Adipocyte (in vitro differentiated cells): Measurements from ENCODE around the gene CYLC2.

ENCODE experiments used
- DNase-seq: peaks from one replicate; pipeline ENCODE4 v3.0.0-alpha.2; 2015; ENCODE audit warnings: low read depth
- H3K27me3 ChIP-seq: replicated peaks from 2 replicates; pipeline ENCODE4 v1.7.0; 2013; ENCODE audit warnings: mild to moderate bottlenecking, low read length, moderate library complexity; ENCODE audit not compliant: control insufficient read depth, insufficient read depth
- H3K36me3 ChIP-seq: 2 replicates; pipeline ENCODE4 v1.7.0; 2013; ENCODE audit warnings: low read length, mild to moderate bottlenecking, moderate library complexity; ENCODE audit not compliant: control insufficient read depth, insufficient read depth, severe bottlenecking
- H3K4me1 ChIP-seq: 2 replicates; pipeline ENCODE4 v1.7.0; 2013; ENCODE audit warnings: mild to moderate bottlenecking, low read length, moderate library complexity; ENCODE audit not compliant: control insufficient read depth, insufficient read depth
- H3K4me3 ChIP-seq: 2 replicates; pipeline ENCODE4 v1.7.0; 2013; ENCODE audit warnings: mild to moderate bottlenecking, low read length, moderate library complexity
- H3K9ac ChIP-seq: 2 replicates; pipeline ENCODE4 v1.7.0; 2013; ENCODE audit warnings: mild to moderate bottlenecking, low read length, moderate library complexity
- H3K9me3 ChIP-seq: 2 replicates; pipeline ENCODE4 v1.7.0; 2013; ENCODE audit warnings: mild to moderate bottlenecking, low read length, moderate library complexity; ENCODE audit not compliant: control insufficient read depth

CYLC2 gene, protein sequence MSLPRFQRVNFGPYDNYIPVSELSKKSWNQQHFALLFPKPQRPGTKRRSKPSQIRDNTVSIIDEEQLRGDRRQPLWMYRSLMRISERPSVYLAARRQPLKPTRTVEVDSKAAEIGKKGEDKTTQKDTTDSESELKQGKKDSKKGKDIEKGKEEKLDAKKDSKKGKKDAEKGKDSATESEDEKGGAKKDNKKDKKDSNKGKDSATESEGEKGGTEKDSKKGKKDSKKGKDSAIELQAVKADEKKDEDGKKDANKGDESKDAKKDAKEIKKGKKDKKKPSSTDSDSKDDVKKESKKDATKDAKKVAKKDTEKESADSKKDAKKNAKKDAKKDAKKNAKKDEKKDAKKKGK

DNA sequence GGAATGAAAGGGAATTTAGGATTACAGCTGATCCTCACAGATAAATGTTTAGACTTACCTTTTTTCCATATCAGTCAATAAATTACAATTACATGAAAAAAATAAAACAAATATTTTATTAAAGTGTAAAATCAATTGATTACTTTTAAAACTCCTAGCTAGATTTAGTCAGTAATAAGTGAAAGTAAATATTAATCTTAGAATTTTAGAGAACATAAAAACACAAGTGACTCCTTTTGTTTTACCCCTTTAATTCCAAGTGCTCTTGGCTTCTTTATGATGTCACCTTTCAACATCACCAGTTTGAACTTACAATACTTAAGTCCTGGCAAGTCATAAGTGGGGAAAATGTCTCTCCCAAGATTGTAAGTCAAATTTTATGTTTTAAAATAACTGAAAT lies at the start of gene CYLC2:
CYLC2 (plus strand) TSS at position 301 of the 400 bp plus-strand sequence; CDS start at position 349, 48 bp downstream.
- Histone ChIP-seq H3K27me3 (no peaks in the 10 kb centered on the region), H3K4me3 (no peak within 1 kb of the TSS), H3K9me3 (no peaks in the 10 kb centered on the region), H3K9ac (no peak within 1 kb of the TSS), H3K4me1 (no peaks in the 10 kb centered on the region), H3K36me3 (no peaks in the 10 kb centered on the region)
- DNase-seq = no peak

DNA sequence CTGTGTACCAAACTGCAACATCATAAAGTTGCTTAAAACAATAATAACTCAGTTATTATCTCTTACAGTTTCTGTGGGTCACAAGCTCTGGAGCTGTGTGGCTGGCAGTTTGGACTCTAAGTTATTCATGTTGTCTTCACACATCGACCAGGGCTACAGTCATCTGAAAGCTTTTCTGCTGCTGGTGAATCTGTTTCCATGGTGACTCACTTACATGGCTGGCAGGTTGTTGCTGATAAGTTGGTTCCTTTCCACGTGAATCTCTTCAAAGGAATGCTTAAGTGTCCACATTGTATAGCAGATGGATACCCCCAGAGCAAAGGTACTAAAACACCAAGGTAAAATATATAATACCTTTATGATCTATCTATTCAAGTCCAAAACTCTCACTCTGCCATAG lies 44.8 kb upstream of the CYLC2 start:
- Histone ChIP-seq H3K9me3 (no peaks in the 10 kb centered on the region), H3K4me1 (no peaks in the 10 kb centered on the region), H3K36me3 (no peaks in the 10 kb centered on the region), H3K9ac (no peak overlapping the region), H3K4me3 (no peak overlapping the region), H3K27me3 (no peaks in the 10 kb centered on the region)
- no peak for DNase-seq

DNA sequence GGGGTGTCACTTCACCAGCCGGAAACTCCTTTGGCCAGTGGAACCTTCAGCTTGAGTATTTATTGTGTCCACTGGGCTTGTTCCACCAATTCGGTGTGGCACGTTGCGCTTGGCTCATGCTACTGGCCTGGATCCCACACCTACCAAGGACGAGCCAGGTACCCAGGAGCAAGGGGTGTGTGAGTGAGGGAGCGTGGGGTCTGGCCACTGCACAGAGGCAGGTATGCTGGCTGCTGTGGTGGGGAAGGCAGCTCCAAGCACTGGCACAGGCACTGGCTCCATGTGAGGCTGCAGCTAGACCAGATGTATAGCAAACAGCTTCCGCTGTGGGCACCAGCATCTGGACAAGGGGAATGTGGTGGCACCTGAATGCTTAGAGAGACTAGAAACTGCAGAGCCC lies 28.1 kb upstream of the CYLC2 start:
- H3K36me3 ChIP-seq = no peaks in the 10 kb centered on the region
- peaks cover 12% of the 10 kb centered on the region for H3K9me3 ChIP-seq
- DNase-seq = no peak
- no peak overlapping the region for H3K9ac ChIP-seq
- H3K4me1 ChIP-seq = no peaks in the 10 kb centered on the region
- H3K4me3 ChIP-seq = no peak overlapping the region
- H3K27me3 ChIP-seq = no peaks in the 10 kb centered on the region

DNA sequence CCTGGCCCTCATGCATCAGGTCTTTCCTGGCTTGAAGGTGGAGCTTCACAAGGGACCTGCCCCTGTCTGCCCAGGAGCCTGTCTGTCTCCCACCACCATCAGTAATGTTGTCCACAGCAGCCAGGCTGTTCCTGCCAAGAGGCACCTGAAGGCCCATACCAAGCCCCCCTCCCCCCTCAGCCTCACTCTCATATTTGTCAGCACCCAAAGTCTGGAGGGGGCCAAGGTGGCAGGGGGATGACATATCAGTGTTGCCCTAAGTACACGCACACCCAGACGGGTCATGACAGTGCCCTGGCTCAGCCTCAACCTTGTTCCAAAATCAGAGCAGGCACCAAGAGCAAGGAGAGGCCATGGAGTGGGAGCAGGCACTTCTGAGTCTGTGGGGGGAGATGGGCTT lies 27.2 kb upstream of the CYLC2 start:
- Histone ChIP-seq H3K9me3 (peaks cover 12% of the 10 kb centered on the region), H3K4me1 (no peaks in the 10 kb centered on the region)

DNA sequence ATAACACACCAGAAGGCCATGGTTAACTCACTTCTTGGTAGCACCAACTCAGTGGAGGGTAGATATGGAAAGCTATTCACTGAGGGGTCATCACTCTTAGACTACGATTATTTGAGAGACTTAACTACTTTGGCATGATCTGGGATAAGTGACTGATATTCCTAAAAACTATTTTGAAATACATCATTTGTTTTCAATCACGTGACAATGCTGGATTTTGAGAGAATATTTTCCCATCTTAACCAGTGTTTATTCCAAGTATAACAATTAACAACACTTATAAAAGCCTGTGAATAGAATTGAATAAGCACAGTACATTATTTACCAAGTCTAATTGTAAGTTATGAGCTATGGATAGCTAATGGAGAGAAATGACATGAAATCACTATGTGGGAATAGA lies 22.4 kb upstream of the CYLC2 start:
- Histone ChIP-seq H3K9ac (no peak overlapping the region), H3K36me3 (no peaks in the 10 kb centered on the region), H3K4me3 (no peak overlapping the region), H3K27me3 (no peaks in the 10 kb centered on the region), H3K9me3 (peaks cover 15% of the 10 kb centered on the region), H3K4me1 (no peaks in the 10 kb centered on the region)
- no peak for DNase-seq

More for the DNA sequence above, 27.2 kb upstream of the CYLC2 start:
- Histone ChIP-seq H3K9ac (no peak overlapping the region), H3K4me3 (no peak overlapping the region), H3K36me3 (no peaks in the 10 kb centered on the region), H3K27me3 (no peaks in the 10 kb centered on the region)
- no peak for DNase-seq

DNA sequence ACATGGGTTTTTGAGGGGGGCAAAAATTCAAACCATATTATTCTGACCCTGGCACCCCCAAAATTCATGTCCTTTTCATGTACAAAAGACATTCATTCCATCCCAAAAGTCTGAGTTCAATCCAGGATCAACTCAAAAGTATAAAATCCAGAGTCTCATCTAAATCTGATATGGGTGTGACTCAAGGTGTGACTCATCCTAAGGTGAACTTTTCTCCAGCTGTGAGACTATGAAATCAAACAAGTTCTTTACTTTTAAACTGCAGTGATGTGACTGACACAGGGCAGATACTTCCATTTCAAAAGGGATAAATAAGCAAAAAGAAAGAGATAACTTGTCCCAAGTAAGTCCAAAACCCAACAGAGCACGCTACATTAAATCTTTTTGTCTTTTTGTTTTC lies 20.6 kb upstream of the CYLC2 start:
- H3K9me3 ChIP-seq = peaks cover 15% of the 10 kb centered on the region
- H3K36me3 ChIP-seq = no peaks in the 10 kb centered on the region
- no peak overlapping the region for H3K4me3 ChIP-seq
- H3K4me1 ChIP-seq = no peaks in the 10 kb centered on the region
- no peak overlapping the region for H3K9ac ChIP-seq
- DNase-seq = no peak
- H3K27me3 ChIP-seq = no peaks in the 10 kb centered on the region

DNA sequence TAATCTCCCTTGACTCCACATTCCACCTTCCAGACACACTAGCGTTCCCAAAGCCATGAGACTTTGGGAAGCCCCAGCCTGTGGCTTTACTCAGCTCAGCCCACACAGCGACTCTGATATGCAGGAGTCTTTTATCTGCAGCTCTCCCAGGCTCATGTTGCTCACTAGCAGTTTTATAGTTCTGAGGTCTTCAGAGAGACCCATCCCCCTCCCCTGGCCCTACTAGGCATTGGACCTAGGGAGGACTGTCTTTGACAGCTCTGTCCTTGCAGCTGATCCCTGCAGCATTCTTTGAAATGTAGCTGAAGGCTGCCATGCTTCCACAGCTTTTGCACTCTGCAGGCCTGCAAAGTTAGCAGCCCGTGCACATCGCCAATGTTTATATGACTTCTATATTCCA lies 19.9 kb upstream of the CYLC2 start:
- Histone ChIP-seq H3K27me3 (no peaks in the 10 kb centered on the region), H3K36me3 (no peaks in the 10 kb centered on the region), H3K9ac (no peak overlapping the region), H3K9me3 (peaks cover 11% of the 10 kb centered on the region), H3K4me1 (no peaks in the 10 kb centered on the region), H3K4me3 (no peak overlapping the region)
- no peak for DNase-seq

DNA sequence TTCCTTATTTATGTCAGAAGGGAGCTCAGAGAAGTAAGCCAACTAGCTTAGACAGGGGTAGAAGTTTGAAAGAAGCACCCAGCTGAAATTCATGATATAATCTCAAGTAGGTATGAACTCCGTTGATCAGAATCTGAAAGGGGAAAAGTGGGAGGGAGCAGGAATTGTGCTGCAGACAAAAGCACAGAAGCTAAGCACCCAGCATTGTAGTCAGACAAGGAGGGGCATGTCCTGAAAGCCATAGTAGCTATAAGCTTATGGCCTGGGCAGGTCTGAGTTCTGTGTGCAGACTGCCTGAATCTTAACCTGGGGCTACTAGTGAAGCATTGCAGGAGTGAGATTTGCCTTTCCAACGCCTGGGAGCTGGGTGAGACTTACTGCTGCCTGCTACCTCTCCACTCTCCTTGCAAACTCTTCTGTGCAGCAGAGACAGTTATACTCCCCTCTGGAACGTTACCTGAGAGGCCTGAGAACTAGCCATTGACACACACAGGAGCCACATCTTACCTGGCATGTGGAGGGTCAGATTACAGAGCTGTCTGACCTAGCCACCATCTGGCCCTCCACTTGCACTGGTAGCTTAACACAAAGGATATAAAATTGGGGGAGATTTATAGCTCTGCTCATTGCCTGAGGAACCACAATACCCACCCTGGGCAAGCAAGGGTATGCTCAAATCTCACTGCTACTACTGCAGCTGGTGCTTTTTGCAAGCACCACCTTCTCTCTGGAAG lies 9.8 kb upstream of the CYLC2 start:
- Histone ChIP-seq H3K27me3 (no peaks in the 10 kb centered on the region), H3K9me3 (no peaks in the 10 kb centered on the region), H3K4me3 (no peak overlapping the region), H3K4me1 (no peaks in the 10 kb centered on the region), H3K9ac (no peak overlapping the region), H3K36me3 (no peaks in the 10 kb centered on the region)
- no peak for DNase-seq

DNA sequence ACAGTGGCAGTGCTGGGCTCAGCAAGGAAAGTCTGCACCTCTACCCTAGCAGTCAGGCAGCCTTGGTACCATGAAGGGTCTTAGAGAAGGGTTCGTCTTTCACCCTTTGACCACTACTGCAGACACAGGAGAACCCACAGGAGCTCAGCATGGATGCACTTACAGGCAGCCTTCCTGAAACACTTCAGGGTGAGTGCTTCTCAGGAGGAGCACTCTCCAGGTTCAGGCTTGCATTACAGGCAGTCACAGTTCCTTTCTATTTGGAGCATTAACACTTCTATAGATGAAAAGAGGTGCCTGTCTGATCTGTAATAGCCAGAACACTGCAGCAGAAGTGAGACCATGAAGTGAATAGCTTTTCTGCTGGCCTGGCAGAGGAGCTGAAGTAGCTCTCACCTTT lies 8.7 kb upstream of the CYLC2 start:
- Histone ChIP-seq H3K4me3 (no peak overlapping the region), H3K4me1 (no peaks in the 10 kb centered on the region), H3K27me3 (no peaks in the 10 kb centered on the region)

DNA sequence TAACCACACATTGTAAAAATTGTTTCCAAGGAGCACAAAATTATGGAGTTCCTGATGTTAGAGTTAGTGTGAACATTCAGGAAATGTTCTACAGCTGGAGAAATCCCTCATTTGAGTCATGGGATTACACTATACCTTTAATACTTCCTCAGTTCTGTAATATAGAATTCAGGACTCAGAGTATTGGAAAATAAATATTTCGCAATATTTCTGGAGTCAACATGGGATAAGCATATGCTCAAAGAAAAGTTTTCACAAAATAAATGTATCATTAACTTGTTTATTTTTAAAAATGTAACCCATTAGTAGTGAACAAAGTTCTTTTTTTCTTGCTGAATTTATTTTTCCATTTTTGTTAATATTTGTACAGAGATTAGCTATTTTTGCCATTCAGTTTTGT lies 8.6 kb downstream of the CYLC2 start:
- no peaks in the 10 kb centered on the region for H3K4me1 ChIP-seq
- no peak overlapping the region for H3K4me3 ChIP-seq
- no peak overlapping the region for H3K9ac ChIP-seq
- no peaks in the 10 kb centered on the region for H3K36me3 ChIP-seq
- no peak for DNase-seq
- H3K9me3 ChIP-seq = no peaks in the 10 kb centered on the region
- H3K27me3 ChIP-seq = no peaks in the 10 kb centered on the region

More for the DNA sequence above, 8.7 kb upstream of the CYLC2 start:
- Histone ChIP-seq H3K9ac (no peak overlapping the region), H3K36me3 (no peaks in the 10 kb centered on the region), H3K9me3 (no peaks in the 10 kb centered on the region)
- DNase-seq = no peak

DNA sequence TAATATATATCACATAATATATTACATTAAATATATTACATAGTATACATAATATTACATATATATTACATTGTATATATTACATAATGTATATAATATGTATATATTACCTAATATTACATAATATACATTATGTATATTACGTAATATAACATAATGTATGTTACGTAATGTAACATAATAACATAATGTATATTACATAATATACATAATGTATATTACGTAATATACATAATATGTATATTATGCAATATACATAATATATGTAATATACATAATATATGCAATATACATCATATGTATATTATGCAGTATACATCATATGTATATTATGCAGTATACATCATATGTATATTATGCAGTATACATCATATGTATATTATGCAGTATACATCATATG lies 19.1 kb downstream of the CYLC2 start:
- Histone ChIP-seq H3K36me3 (no peaks in the 10 kb centered on the region), H3K4me3 (no peak overlapping the region), H3K9ac (no peak overlapping the region), H3K27me3 (no peaks in the 10 kb centered on the region), H3K9me3 (no peaks in the 10 kb centered on the region), H3K4me1 (no peaks in the 10 kb centered on the region)
- no peak for DNase-seq
